GM12878 (cell line): ENCODE results near the gene SLC25A26. TPM values are rescaled to one million over a fixed set of nuclear protein-coding genes. Genes with fewer than 3 reads are reported as not detected.

Experiments used
- BCLAF1 ChIP-seq: fragments of 450-650 bp; IDR thresholded peaks from 2 replicates; pipeline ENCODE4 v1.6.1; 2017; ENCODE audit warnings: antibody characterized with exemption, mild to moderate bottlenecking, moderate library complexity
- ETV6 ChIP-seq, 2 experiments: fragments of 450-650 bp in 1 of 2; IDR thresholded peaks in 1 of 2; conservative IDR thresholded peaks in 1 of 2; 2 replicates each; pipeline ENCODE4 v1.6.1; 2014; ENCODE audit warnings: antibody characterized with exemption in 1 of 2, borderline replicate concordance in 1 of 2, low read depth in 1 of 2, mild to moderate bottlenecking in 1 of 2, moderate library complexity in 1 of 2
- IKZF2 ChIP-seq, 2 experiments: fragments of 450-650 bp; IDR thresholded peaks; 2 replicates each; pipeline ENCODE4 v1.6.1; 2017; ENCODE audit warnings: mild to moderate bottlenecking in 2 of 2, moderate library complexity in 2 of 2
- POLR2AphosphoS2 ChIP-seq: IDR thresholded peaks from 2 replicates; pipeline ENCODE4 v1.6.1; 2011; ENCODE audit warnings: low read depth, mild to moderate bottlenecking, low read length, improper control_type of control experiment, moderate library complexity
- RBBP5 ChIP-seq: fragments of 200-600 bp; sonication (generic); conservative IDR thresholded peaks from 2 replicates; pipeline ENCODE4 v1.6.1; 2016
- ZBED1 ChIP-seq: IDR thresholded peaks from 2 replicates; pipeline ENCODE4 v1.6.1; 2016; ENCODE audit warnings: borderline replicate concordance
- ZBTB33 ChIP-seq: fragments of 450-650 bp; IDR thresholded peaks from 2 replicates; pipeline ENCODE4 v1.6.1; 2017; ENCODE audit warnings: mild to moderate bottlenecking
- ZNF622 ChIP-seq: fragments of 450-650 bp; IDR thresholded peaks from 2 replicates; pipeline ENCODE4 v1.6.1; 2017; ENCODE audit warnings: mild to moderate bottlenecking, inconsistent platforms
- ZNF687 ChIP-seq: fragments of 450-650 bp; IDR thresholded peaks from 2 replicates; pipeline ENCODE4 v1.6.1; 2017; ENCODE audit warnings: mild to moderate bottlenecking, moderate library complexity
- polyA plus RNA-seq, 11 experiments: library from polyadenylated mRNA; depleted of rRNA in 4 of 11; unstranded in 6 of 11; stranded (reverse) in 5 of 11; fragments of >200 nt; fragmentation: Nextera tagmentation in 4 of 11; fragmentation: Illumina TruSeq in 1 of 11; extraction: Ambion mirVana in 4 of 11; extraction: Trizol in 1 of 11; gene quantifications; 1 replicate in 1 of 11; 2 replicates in 10 of 11; pipeline versions ENCODE4 v1.2.1 to v1.2.3, GENCODE V29; 2011 to 2016; ENCODE audit warnings: inconsistent platforms in 2 of 11, missing spikeins in 2 of 11, low read depth in 1 of 11
- total RNA-seq, 4 experiments: library from RNA; depleted of rRNA in 3 of 4; stranded (reverse); fragments of >200 nt in 3 of 4; fragmentation: Illumina TruSeq in 1 of 4; extraction: Trizol in 1 of 4; gene quantifications; 2 replicates each; pipeline versions ENCODE4 v1.2.1 to v1.2.3, GENCODE V29; 2013 to 2021
- TF ChIP-seq, protein P1 (sequence below): fragments of 450-650 bp; formaldehyde crosslinking; IDR thresholded peaks from 2 replicates; pipeline ENCODE4 v1.4.0; 2022; ENCODE audit warnings: mild to moderate bottlenecking, moderate library complexity

SLC25A26 gene
- total and polyA plus RNA-seq, 10 of the 15 experiments (the other 5 are each of a cell fraction or from before 2014, with no cell fraction given), result 14.6 to 49.7 (median 24.9) TPM

- TF ChIP-seq ZNF687, result no peak
- TF ChIP-seq ZNF622, result no peak
- no peak for TF ChIP-seq IKZF2 (IDR thresholded peaks at IDR 0.05)
- TF ChIP-seq BCLAF1, result no peak
- TF ChIP-seq ZBED1, result no peak
- no peak for TF ChIP-seq ZBTB33
- TF ChIP-seq POLR2AphosphoS2, result no peak
- TF ChIP-seq ETV6 (conservative IDR thresholded peaks at IDR 0.05 in 1 of 2, IDR thresholded peaks at IDR 0.05 in 1 of 2; ENCODE audit: borderline replicate concordance in 1 of 2, low read depth in 1 of 2), result no peak
- no peak for TF ChIP-seq RBBP5
- TF ChIP-seq, protein P1, sequence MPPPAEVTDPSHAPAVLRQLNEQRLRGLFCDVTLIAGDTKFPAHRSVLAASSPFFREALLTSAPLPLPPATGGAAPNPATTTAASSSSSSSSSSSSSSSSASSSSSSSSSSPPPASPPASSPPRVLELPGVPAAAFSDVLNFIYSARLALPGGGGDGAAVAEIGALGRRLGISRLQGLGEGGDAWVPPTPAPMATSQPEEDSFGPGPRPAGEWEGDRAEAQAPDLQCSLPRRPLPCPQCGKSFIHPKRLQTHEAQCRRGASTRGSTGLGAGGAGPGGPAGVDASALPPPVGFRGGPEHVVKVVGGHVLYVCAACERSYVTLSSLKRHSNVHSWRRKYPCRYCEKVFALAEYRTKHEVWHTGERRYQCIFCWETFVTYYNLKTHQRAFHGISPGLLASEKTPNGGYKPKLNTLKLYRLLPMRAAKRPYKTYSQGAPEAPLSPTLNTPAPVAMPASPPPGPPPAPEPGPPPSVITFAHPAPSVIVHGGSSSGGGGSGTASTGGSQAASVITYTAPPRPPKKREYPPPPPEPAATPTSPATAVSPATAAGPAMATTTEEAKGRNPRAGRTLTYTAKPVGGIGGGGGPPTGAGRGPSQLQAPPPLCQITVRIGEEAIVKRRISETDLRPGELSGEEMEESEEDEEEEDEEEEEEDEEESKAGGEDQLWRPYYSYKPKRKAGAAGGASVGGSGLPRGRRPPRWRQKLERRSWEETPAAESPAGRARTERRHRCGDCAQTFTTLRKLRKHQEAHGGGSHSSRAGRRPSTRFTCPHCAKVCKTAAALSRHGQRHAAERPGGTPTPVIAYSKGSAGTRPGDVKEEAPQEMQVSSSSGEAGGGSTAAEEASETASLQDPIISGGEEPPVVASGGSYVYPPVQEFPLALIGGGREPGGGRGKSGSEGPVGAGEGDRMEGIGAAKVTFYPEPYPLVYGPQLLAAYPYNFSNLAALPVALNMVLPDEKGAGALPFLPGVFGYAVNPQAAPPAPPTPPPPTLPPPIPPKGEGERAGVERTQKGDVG, result no peak
Measured at GRCh38 chr3:66415867-66416428, 195.1 kb downstream of the SLC25A26 start (continued).
